ENCODE measurements around the gene ANKRD34B. TPM values are rescaled to one million over a fixed set of nuclear protein-coding genes. Genes with fewer than 3 reads are reported as not detected.
A peak's percentile ranks its signal among the peaks of the same experiment; 100 is the strongest.

The ANKRD34B gene
- total RNA-seq (2014; rRNA removed; shearing (Covaris generic); ENCODE audit: low replicate concordance) = not detected in 2 replicates

GRCh38 chr5:80569961-80570786 lies at the start of gene ANKRD34B:
Gene ANKRD34B, minus strand, starts transcription at chr5:80570280. Its CDS starts 10,261 bp downstream, at chr5:80560019.
- peak; percentile 56 for DNase-seq
- H3K36me3 ChIP-seq = no peaks in the 10 kb centered on the region
- peaks cover 31% of the 10 kb centered on the region for H3K27me3 ChIP-seq
- peak within 1 kb of the TSS; percentile 42 for H3K4me3 ChIP-seq
- H3K9me3 ChIP-seq = no peaks in the 10 kb centered on the region

DNA sequence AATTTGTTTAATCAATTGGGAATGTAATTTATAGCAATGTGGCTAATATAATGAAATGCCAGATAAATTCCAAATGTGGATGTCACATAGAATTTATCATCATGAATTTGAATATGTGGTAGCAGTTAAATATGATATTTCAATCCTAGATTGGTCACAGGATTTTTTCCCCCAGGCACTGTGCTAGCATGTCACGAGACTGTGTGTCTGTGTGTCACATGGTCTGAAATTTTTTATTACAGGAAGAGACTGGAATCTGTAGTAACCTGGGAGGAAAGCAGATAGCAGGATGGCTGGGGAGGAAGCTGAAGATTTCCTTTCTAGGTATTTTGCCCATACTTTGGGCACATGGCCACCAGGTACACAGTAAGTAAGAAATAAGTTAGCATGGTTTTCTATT lies 49.0 kb upstream of the ANKRD34B start:
- no peak for DNase-seq
- no peaks in the 10 kb centered on the region for H3K27me3 ChIP-seq
- no peaks in the 10 kb centered on the region; the same call in 1 of the 2 replicates for H3K36me3 ChIP-seq
- no peaks in the 10 kb centered on the region for H3K9me3 ChIP-seq
- H3K4me3 ChIP-seq = no peak overlapping the region

- no peaks in the 10 kb centered on the region; the same call in 1 of the 2 replicates for H3K36me3 ChIP-seq
- no peak overlapping the region for H3K4me3 ChIP-seq
- no peak for DNase-seq
Observed at GRCh38 chr5:80618438-80618837, 48.4 kb upstream of the ANKRD34B start.

GRCh38 chr5:80615266-80615914 lies 45.3 kb upstream of the ANKRD34B start:
- DNase-seq = no peak

More at GRCh38 chr5:80618438-80618837, 48.4 kb upstream of the ANKRD34B start:
- Histone ChIP-seq H3K9me3 (no peaks in the 10 kb centered on the region), H3K27me3 (no peaks in the 10 kb centered on the region)

GRCh38 chr5:80609692-80610091 lies 39.6 kb upstream of the ANKRD34B start:
- H3K4me3 ChIP-seq = no peak overlapping the region
- H3K9me3 ChIP-seq = 0 out of 2 replicates have a peak, but pooled peaks cover 5% of the 10 kb centered on the region
- no peaks in the 10 kb centered on the region for H3K36me3 ChIP-seq
- no peak for DNase-seq
- no peaks in the 10 kb centered on the region for H3K27me3 ChIP-seq

More at GRCh38 chr5:80615266-80615914, 45.3 kb upstream of the ANKRD34B start:
- no peaks in the 10 kb centered on the region; the same call in 1 of the 2 replicates for H3K36me3 ChIP-seq
- no peaks in the 10 kb centered on the region for H3K27me3 ChIP-seq
- H3K4me3 ChIP-seq = no peak overlapping the region
- no peaks in the 10 kb centered on the region for H3K9me3 ChIP-seq

GRCh38 chr5:80608731-80609130 lies 38.7 kb upstream of the ANKRD34B start:
- H3K9me3 ChIP-seq = 0 out of 2 replicates have a peak, but pooled peaks cover 5% of the 10 kb centered on the region
- no peak overlapping the region for H3K4me3 ChIP-seq
- H3K36me3 ChIP-seq = no peaks in the 10 kb centered on the region
- no peak for DNase-seq
- H3K27me3 ChIP-seq = no peaks in the 10 kb centered on the region

GRCh38 chr5:80607832-80608231 lies 37.8 kb upstream of the ANKRD34B start:
- Histone ChIP-seq H3K36me3 (no peaks in the 10 kb centered on the region), H3K27me3 (no peaks in the 10 kb centered on the region), H3K9me3 (0 out of 2 replicates have a peak, but pooled peaks cover 5% of the 10 kb centered on the region), H3K4me3 (no peak overlapping the region)
- no peak for DNase-seq

DNA sequence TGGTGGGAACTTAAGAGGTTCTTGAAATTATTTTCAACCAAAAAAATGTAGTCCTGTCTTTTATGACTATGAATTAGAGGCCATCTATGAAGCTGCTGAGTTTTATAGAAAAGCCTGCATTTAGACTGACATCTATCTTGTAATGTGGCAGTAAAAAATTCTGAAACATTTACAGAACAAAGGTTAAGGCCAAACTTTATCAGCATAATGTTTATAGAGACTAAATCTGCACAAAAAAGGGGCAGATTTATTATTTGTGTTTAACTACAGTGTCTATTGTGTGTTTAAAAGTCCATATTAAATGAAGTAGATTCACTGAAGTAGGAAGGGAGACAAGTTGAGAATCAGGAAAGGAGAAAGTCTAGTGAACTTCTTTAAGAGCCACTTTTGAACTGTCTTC lies 37.3 kb upstream of the ANKRD34B start:
- Histone ChIP-seq H3K36me3 (no peaks in the 10 kb centered on the region), H3K9me3 (0 out of 2 replicates have a peak, but pooled peaks cover 5% of the 10 kb centered on the region), H3K4me3 (no peak overlapping the region), H3K27me3 (no peaks in the 10 kb centered on the region)
- no peak for DNase-seq

GRCh38 chr5:80600943-80601693 lies 31.0 kb upstream of the ANKRD34B start:
- DNase-seq = no peak
- H3K27me3 ChIP-seq = no peaks in the 10 kb centered on the region
- no peak overlapping the region for H3K4me3 ChIP-seq
- no peaks in the 10 kb centered on the region for H3K9me3 ChIP-seq
- no peaks in the 10 kb centered on the region for H3K36me3 ChIP-seq

DNA sequence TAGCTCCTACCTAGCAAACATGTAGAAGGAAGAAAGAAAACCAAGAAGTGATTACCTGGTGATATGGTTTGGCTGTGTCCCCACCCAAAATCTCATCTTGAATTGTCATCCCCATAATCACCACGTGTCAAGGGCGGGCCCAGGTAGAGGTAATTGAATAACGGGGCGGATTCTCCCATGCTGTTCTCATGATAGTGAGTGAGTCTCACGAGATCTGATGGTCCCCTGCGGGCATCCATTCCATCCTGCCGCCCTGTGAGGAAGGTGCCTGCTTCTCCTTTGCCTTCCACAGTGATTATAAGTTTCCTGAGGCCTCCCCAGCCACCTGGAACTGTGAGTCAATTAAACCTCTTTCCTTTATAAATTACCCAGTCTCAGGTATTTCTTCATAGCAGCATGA lies 27.4 kb upstream of the ANKRD34B start:
- no peak for DNase-seq
- H3K36me3 ChIP-seq = no peaks in the 10 kb centered on the region
- no peaks in the 10 kb centered on the region for H3K27me3 ChIP-seq
- H3K9me3 ChIP-seq = no peaks in the 10 kb centered on the region
- no peak overlapping the region for H3K4me3 ChIP-seq

DNA sequence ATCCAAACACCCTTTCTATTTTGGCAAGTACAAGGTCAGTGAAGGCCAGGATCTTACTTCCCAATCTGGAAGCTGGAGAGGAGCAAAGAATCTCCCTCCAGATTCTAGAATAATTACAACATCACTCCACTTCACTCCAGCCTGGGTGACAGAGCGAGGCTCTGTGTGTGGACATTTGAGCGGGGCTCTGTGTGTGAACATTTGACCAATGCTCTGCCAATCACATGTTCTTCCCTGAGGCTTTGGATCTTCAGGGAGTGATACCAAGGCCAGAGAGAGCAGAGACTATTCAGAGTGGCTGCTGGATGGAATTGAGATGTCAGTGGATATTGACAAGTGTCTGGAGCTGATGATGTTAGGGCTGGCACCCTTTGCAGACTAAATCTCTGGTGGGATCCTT lies 24.7 kb upstream of the ANKRD34B start:
- no peak for DNase-seq
- Histone ChIP-seq H3K9me3 (no peaks in the 10 kb centered on the region), H3K36me3 (no peaks in the 10 kb centered on the region), H3K27me3 (no peaks in the 10 kb centered on the region), H3K4me3 (no peak overlapping the region)

DNA sequence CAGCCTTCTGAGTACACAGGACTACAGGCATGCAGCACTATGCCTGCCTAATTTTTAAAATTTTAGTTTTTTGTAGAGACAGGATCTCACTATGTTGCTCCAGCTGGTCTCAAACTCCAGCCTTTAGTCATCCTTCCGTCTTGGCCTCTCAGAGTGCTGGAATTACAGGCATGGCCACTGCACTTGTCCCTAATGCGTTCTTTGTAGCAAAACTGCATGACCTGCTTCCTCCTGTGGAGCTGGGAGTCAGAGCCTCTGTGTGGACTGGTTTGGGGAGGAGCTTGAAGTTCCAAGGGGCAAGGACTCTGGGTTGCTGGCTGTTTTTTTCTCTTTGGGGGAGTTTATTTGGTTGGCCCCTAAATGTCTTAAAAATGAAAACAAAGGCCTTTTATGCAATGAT lies 22.7 kb upstream of the ANKRD34B start:
- H3K4me3 ChIP-seq = no peak overlapping the region
- H3K36me3 ChIP-seq = no peaks in the 10 kb centered on the region
- H3K27me3 ChIP-seq = no peaks in the 10 kb centered on the region
- no peaks in the 10 kb centered on the region for H3K9me3 ChIP-seq
- DNase-seq = no peak

DNA sequence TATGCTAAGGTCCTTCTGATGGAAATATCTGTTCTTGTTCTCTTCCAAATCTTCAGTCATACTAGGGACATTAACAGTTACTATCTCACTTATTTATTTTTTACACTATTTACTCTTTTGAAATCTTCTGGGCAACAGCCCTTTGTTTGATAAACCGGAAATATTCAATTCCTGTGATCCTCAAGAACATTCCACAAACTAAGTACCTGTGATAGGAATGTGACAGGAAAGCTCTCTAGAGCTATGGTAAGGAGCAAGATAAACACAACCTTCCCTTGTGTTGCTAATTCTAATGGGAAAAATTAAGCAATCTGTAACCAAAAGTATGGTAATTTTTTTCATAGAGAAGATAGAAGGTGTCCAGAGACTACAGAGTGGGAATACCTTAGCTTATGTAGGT lies 22.0 kb upstream of the ANKRD34B start:
- no peak for DNase-seq
- H3K9me3 ChIP-seq = no peaks in the 10 kb centered on the region
- H3K36me3 ChIP-seq = no peaks in the 10 kb centered on the region
- H3K27me3 ChIP-seq = no peaks in the 10 kb centered on the region
- no peak overlapping the region for H3K4me3 ChIP-seq

- Histone ChIP-seq H3K27me3 (no peaks in the 10 kb centered on the region), H3K9me3 (no peaks in the 10 kb centered on the region), H3K36me3 (no peaks in the 10 kb centered on the region), H3K4me3 (no peak overlapping the region)
- DNase-seq = peak; percentile 83
Observed at GRCh38 chr5:80591352-80591751, 21.3 kb upstream of the ANKRD34B start.

DNA sequence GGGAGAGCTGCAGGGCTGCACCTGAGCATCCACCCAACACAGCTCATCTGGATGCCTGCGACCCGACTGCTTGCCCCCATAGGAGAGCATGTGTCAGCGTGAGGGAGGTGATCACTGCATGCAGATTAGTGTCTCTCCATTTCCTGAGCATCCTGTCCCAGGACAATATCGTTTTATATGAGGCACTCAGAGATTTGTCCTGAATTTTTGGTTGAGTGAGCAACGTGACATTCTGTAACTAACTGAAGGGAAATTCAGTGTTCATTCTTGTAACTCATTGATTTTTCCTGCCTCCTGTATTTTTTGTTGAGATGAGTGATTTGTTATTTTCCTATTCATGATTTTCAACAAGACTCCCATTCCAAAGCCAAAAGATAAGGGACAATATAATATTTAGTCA lies 20.7 kb upstream of the ANKRD34B start:
- Histone ChIP-seq H3K9me3 (no peaks in the 10 kb centered on the region), H3K27me3 (no peaks in the 10 kb centered on the region), H3K36me3 (no peaks in the 10 kb centered on the region), H3K4me3 (no peak overlapping the region)
- DNase-seq = no peak

DNA sequence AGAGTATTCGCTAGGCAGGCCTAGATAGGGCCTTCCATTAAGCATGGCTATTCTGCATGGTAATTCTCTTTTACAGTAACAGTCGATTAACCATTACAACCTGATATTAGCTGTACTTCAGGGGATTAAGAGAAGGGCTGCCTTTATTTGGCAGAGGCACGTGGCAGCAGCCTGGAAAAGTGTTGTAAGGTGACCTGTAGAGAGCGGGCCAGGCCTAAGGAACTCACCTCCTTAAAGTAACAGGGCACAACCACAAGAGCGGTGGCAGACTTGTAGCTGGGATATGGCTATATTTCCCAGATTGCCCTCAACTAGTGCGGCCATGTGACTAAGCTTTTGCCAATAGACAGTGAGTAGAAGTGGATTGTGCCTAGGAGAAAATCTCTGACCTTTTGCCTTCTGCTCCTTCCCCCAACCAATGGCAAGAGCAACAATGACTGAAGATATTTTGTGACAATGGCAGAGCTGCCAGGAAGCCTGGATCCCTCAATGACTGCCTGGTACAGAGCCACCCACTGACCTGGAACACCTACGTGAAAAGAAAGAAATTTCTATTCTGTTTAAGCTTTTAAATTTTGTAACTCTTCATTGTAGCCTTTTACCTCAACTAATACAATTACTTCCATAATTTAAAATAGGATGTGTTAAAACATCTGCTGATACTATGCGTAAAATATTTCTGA lies 18.9 kb upstream of the ANKRD34B start:
- H3K36me3 ChIP-seq = no peaks in the 10 kb centered on the region
- DNase-seq = no peak
- no peaks in the 10 kb centered on the region for H3K27me3 ChIP-seq
- H3K4me3 ChIP-seq = no peak overlapping the region
- H3K9me3 ChIP-seq = no peaks in the 10 kb centered on the region
